Upper lobe of left lung (tissue), 6 donors: Measurements from ENCODE around the gene MYO18B. TPM values are rescaled to one million over a fixed set of nuclear protein-coding genes. Genes with fewer than 3 reads are reported as not detected.

Experiments used
- ATAC-seq, 2 donors: fragments of 200-7000 bp; cut with Tn5 transposase; one replicate each; pipeline ENCODE4 v1.9.1; 2022; ENCODE audit warnings: mild to moderate bottlenecking in 2 of 2, moderate library complexity in 2 of 2; ENCODE audit not compliant: low FRiP score in 2 of 2
- DNase-seq, 2 donors: peaks; one replicate each; pipeline ENCODE4 v3.0.0-alpha.2; 2019 to 2020
- H3K27ac ChIP-seq, 4 donors: fragments of 200-600 bp; sonication (generic); one replicate each; pipeline ENCODE4 v1.5.1; 2016 to 2019
- H3K27me3 ChIP-seq, 4 donors: fragments of 200-600 bp; sonication (generic); one replicate each; pipeline ENCODE4 v1.5.1; 2017 to 2019
- H3K36me3 ChIP-seq, 4 donors: fragments of 200-600 bp; sonication (generic); one replicate each; pipeline ENCODE4 v1.5.1; 2016 to 2019
- H3K4me1 ChIP-seq, 4 donors: fragments of 200-600 bp; sonication (generic); one replicate each; pipeline ENCODE4 v1.5.1; 2018 to 2019
- H3K4me3 ChIP-seq, 4 donors: fragments of 200-600 bp; sonication (generic); one replicate each; pipeline ENCODE4 v1.5.1; 2017 to 2019; ENCODE audit warnings: mild to moderate bottlenecking in 2 of 4, moderate library complexity in 1 of 4
- H3K9me3 ChIP-seq, 4 donors: fragments of 200-600 bp; sonication (generic); one replicate each; pipeline ENCODE4 v1.5.1; 2018 to 2019
- CTCF ChIP-seq, 6 experiments: fragments of 450-650 bp in 4 of 6; fragments of 200-600 bp in 2 of 6; sonication (generic) in 2 of 6; IDR thresholded peaks; one replicate each; pipeline ENCODE4 v1.5.1; 2016 to 2019; ENCODE audit warnings: antibody characterized with exemption in 6 of 6
- EP300 ChIP-seq, 4 donors: sonication (generic); formaldehyde crosslinking; IDR thresholded peaks; one replicate each; pipeline ENCODE4 v1.5.1; 2017; ENCODE audit warnings: antibody characterized with exemption in 4 of 4, control low read depth in 2 of 4
- POLR2A ChIP-seq, 4 donors: fragments of 450-650 bp; IDR thresholded peaks; one replicate each; pipeline ENCODE4 v1.5.1; 2016 to 2017; ENCODE audit warnings: antibody characterized with exemption in 4 of 4, mild to moderate bottlenecking in 2 of 4
- POLR2AphosphoS5 ChIP-seq, 2 donors: sonication (generic); formaldehyde crosslinking; IDR thresholded peaks; one replicate each; pipeline ENCODE4 v1.5.1; 2017; ENCODE audit warnings: antibody characterized with exemption in 2 of 2
- WGBS, 2 donors: methylation state at CpG; one replicate each; pipeline ENCODE4 v1.1.5; 2017 to 2018; 5-methylcytosine and 5-hydroxymethylcytosine counted together
- total RNA-seq, 6 donors: library from RNA; depleted of rRNA in 4 of 6; stranded (reverse); fragments of >200 nt in 4 of 6; gene quantifications; one replicate each; pipeline versions ENCODE4 v1.1.0 to v1.2.1, GENCODE V29; 2016 to 2021
- donor health status: DM: no; HTN: no; CAD: no; lungs with moderate emphysema.
- donor health status: DM: no; HTN: yes; CAD: no; lungs with severe emphysema.

Gene MYO18B
- total RNA-seq, 6 donors from 2014 or later: 0.09 to 1.3 (median 0.17) TPM; not detected in 3

GRCh38 chr22:26017932-26018331 is 275.9 kb downstream of the MYO18B start:
- no peaks in the 10 kb centered on the region for H3K9me3 ChIP-seq
- no peaks in the 10 kb centered on the region for H3K36me3 ChIP-seq
- H3K27me3 ChIP-seq: no peaks in the 10 kb centered on the region
- H3K27ac ChIP-seq: no peak overlapping the region
- H3K4me1 ChIP-seq: no peaks in the 10 kb centered on the region
- no peak for DNase-seq
- H3K4me3 ChIP-seq: no peak overlapping the region
- TF ChIP-seq CTCF (IDR thresholded peaks at IDR 0.05) (no peak), POLR2A (IDR thresholded peaks at IDR 0.05) (no peak), POLR2AphosphoS5 (IDR thresholded peaks at IDR 0.05) (no peak), EP300 (IDR thresholded peaks at IDR 0.05) (no peak)
- 51 to 93% methylated on average over 2 to 5 of the region's 5 CpGs for WGBS, 2 donors
- ATAC-seq: no peak

GRCh38 chr22:26019596-26019995 is 277.6 kb downstream of the MYO18B start:
- TF ChIP-seq EP300 (IDR thresholded peaks at IDR 0.05) (no peak), POLR2A (IDR thresholded peaks at IDR 0.05) (no peak), POLR2AphosphoS5 (IDR thresholded peaks at IDR 0.05) (no peak), CTCF (IDR thresholded peaks at IDR 0.05) (no peak)
- no peak for ATAC-seq
- 81 to 82% methylated on average over 5 of the region's 5 CpGs for WGBS, 2 donors

GRCh38 chr22:26021516-26021915 is 279.5 kb downstream of the MYO18B start:
- Histone ChIP-seq H3K36me3 (no peaks in the 10 kb centered on the region), H3K27ac (no peak overlapping the region), H3K27me3 (no peaks in the 10 kb centered on the region), H3K9me3 (peaks cover 0 to 6% (median 0%) of the 10 kb centered on the region in 4 donors), H3K4me1 (no peaks in the 10 kb centered on the region), H3K4me3 (no peak overlapping the region)
- WGBS, 2 donors: 83 to 90% methylated on average over 2 of the region's 2 CpGs
- DNase-seq: no peak
- TF ChIP-seq CTCF (IDR thresholded peaks at IDR 0.05) (no peak), POLR2A (IDR thresholded peaks at IDR 0.05) (no peak), EP300 (IDR thresholded peaks at IDR 0.05) (no peak), POLR2AphosphoS5 (IDR thresholded peaks at IDR 0.05) (no peak)
- no peak for ATAC-seq

More at GRCh38 chr22:26019596-26019995, 277.6 kb downstream of the MYO18B start:
- Histone ChIP-seq H3K36me3 (no peaks in the 10 kb centered on the region), H3K4me3 (no peak overlapping the region), H3K27ac (no peak overlapping the region), H3K27me3 (no peaks in the 10 kb centered on the region), H3K4me1 (no peaks in the 10 kb centered on the region), H3K9me3 (peaks cover 0 to under 1% (median 0%) of the 10 kb centered on the region in 4 donors)
- no peak for DNase-seq

- peaks cover 0 to 6% (median 0%) of the 10 kb centered on the region in 4 donors for H3K9me3 ChIP-seq
- ATAC-seq (no peak), DNase-seq (no peak)
- H3K27me3 ChIP-seq: no peaks in the 10 kb centered on the region
- H3K27ac ChIP-seq: no peak overlapping the region
- H3K36me3 ChIP-seq: no peaks in the 10 kb centered on the region
- no peak overlapping the region for H3K4me3 ChIP-seq
- no peak for TF ChIP-seq POLR2AphosphoS5 (IDR thresholded peaks at IDR 0.05)
- H3K4me1 ChIP-seq: no peaks in the 10 kb centered on the region
- 64 to 68% methylated on average over 9 of the region's 9 CpGs for WGBS, 2 donors
Measured at GRCh38 chr22:26023104-26023775, 281.3 kb downstream of the MYO18B start.

GRCh38 chr22:26025626-26026025 is 283.6 kb downstream of the MYO18B start:
- no peak overlapping the region for H3K4me3 ChIP-seq
- peaks cover 0 to 6% (median 0%) of the 10 kb centered on the region in 4 donors for H3K9me3 ChIP-seq
- ATAC-seq (no peak), DNase-seq (no peak)
- no peaks in the 10 kb centered on the region for H3K27me3 ChIP-seq
- WGBS, 2 donors: 80 to 85% methylated on average over 6 of the region's 6 CpGs
- TF ChIP-seq POLR2A (IDR thresholded peaks at IDR 0.05) (no peak), EP300 (IDR thresholded peaks at IDR 0.05) (no peak), POLR2AphosphoS5 (IDR thresholded peaks at IDR 0.05) (no peak), CTCF (IDR thresholded peaks at IDR 0.05) (no peak)
- no peaks in the 10 kb centered on the region for H3K4me1 ChIP-seq
- H3K27ac ChIP-seq: no peak overlapping the region
- H3K36me3 ChIP-seq: no peaks in the 10 kb centered on the region
